SK-N-SH (cell line): ENCODE measurements around the gene SF3B1. TPM values are rescaled to one million over a fixed set of nuclear protein-coding genes. Genes with fewer than 3 reads are reported as not detected.

Experiments used
- CTCF ChIA-PET: fragments of 300-600, 350-600 bp; formaldehyde crosslinking; extraction: SDS; loops from one replicate; lab custom pipeline; 2021; lab: Yijun Ruan, JAX
- POLR2A ChIA-PET: fragments of 350-600 bp; sonication (Branson Sonifier 250); formaldehyde crosslinking; extraction: SDS; loops from one replicate; lab custom pipeline; 2020; ENCODE audit warnings: antibody characterized with exemption, inconsistent platforms; lab: Yijun Ruan, JAX
- DNase-seq: peaks from one replicate; pipeline ENCODE4 v3.0.0; 2012
- H2AFZ ChIP-seq: fragments of 200-600 bp; sonication (generic); 2 replicates; pipeline ENCODE4 v1.8.1; 2016; ENCODE audit warnings: antibody characterized with exemption, mild to moderate bottlenecking, low read depth
- H3F3A ChIP-seq: fragments of 200-600 bp; sonication (generic); replicated peaks from 2 replicates; pipeline ENCODE3; 2016; ENCODE audit warnings: antibody characterized with exemption, mild to moderate bottlenecking; ENCODE audit not compliant: insufficient read depth
- H3K27ac ChIP-seq, 2 experiments: fragments of 200-500 bp in 1 of 2; fragments of 200-600 bp in 1 of 2; sonication (Bioruptor generic) in 1 of 2; sonication (generic), shearing (Covaris generic) in 1 of 2; 2 replicates each; pipeline versions ENCODE4 v1.5.1 to v1.6.1; 2014 to 2016; ENCODE audit warnings: low read depth in 2 of 2, inconsistent platforms in 1 of 2, low read length in 1 of 2, mild to moderate bottlenecking in 1 of 2, mixed read lengths in 1 of 2
- H3K27me3 ChIP-seq: fragments of 200-600 bp; sonication (generic), shearing (Covaris generic); 2 replicates; pipeline ENCODE4 v1.6.1; 2016; ENCODE audit warnings: mixed run types; ENCODE audit not compliant: insufficient read depth
- H3K36me3 ChIP-seq, 2 experiments: fragments of 200-500 bp in 1 of 2; fragments of 200-600 bp in 1 of 2; sonication (Bioruptor generic) in 1 of 2; sonication (generic) in 1 of 2; replicated peaks in 1 of 2; 2 replicates each; pipeline versions ENCODE3 to v1.5.1; 2014 to 2016; ENCODE audit warnings: low read length in 1 of 2, mild to moderate bottlenecking in 1 of 2; ENCODE audit not compliant: insufficient read depth in 2 of 2, control insufficient read depth in 1 of 2
- H3K4me1 ChIP-seq, 2 experiments: fragments of 200-500 bp in 1 of 2; fragments of 200-600 bp in 1 of 2; sonication (Bioruptor generic) in 1 of 2; sonication (generic), shearing (Covaris generic) in 1 of 2; 2 replicates each; pipeline versions ENCODE4 v1.5.1 to v1.6.1; 2014 to 2016; ENCODE audit warnings: low read depth in 1 of 2, low read length in 1 of 2, mixed run types in 1 of 2; ENCODE audit not compliant: insufficient read depth in 2 of 2, control insufficient read depth in 1 of 2
- H3K4me2 ChIP-seq: fragments of 200-600 bp; sonication (generic), shearing (Covaris generic); 2 replicates; pipeline ENCODE4 v1.6.1; 2017; ENCODE audit warnings: mixed run types
- H3K4me3 ChIP-seq, 2 experiments: fragments of 200-500 bp in 1 of 2; fragments of 200-600 bp in 1 of 2; sonication (Bioruptor generic) in 1 of 2; sonication (generic), shearing (Covaris generic) in 1 of 2; 2 replicates each; pipeline versions ENCODE4 v1.5.1 to v1.8.1; 2014 to 2016; ENCODE audit warnings: low read depth in 2 of 2, inconsistent platforms in 1 of 2, low read length in 1 of 2, mild to moderate bottlenecking in 1 of 2, mixed read lengths in 1 of 2, moderate library complexity in 1 of 2
- H3K79me2 ChIP-seq: fragments of 200-600 bp; sonication (generic); 2 replicates; pipeline ENCODE4 v1.8.1; 2017; ENCODE audit warnings: mild to moderate bottlenecking; ENCODE audit not compliant: insufficient read depth
- H3K9ac ChIP-seq: fragments of 200-600 bp; sonication (generic); 2 replicates; pipeline ENCODE4 v1.6.1; 2017; ENCODE audit warnings: mixed run types
- H3K9me2 ChIP-seq: fragments of 200-600 bp; sonication (generic); 2 replicates; pipeline ENCODE4 v1.6.1; 2017; ENCODE audit warnings: mixed run types
- H3K9me3 ChIP-seq: fragments of 200-600 bp; sonication (generic); 2 replicates; pipeline ENCODE4 v1.6.1; 2017; ENCODE audit warnings: mixed run types, mild to moderate bottlenecking, moderate library complexity
- H4K20me1 ChIP-seq: fragments of 200-600 bp; sonication (generic); 2 replicates; pipeline ENCODE4 v1.6.1; 2017; ENCODE audit warnings: mild to moderate bottlenecking, mixed run types; ENCODE audit not compliant: insufficient read depth
- ELF1 ChIP-seq: IDR thresholded peaks from 2 replicates; pipeline ENCODE4 v1.4.0; 2012
- EP300 ChIP-seq, 2 experiments: IDR thresholded peaks; 2 replicates each; pipeline versions ENCODE4 v1.4.0 to v1.6.1; 2012; ENCODE audit warnings: borderline replicate concordance in 1 of 2, low read depth in 1 of 2, low read length in 1 of 2
- EZH2phosphoT487 ChIP-seq: fragments of 200-600 bp; sonication (generic); IDR thresholded peaks from 2 replicates; pipeline ENCODE4 v1.6.1; 2017; ENCODE audit warnings: low read depth, mixed run types, mild to moderate bottlenecking, antibody characterized with exemption, moderate library complexity, borderline replicate concordance
- GABPA ChIP-seq: IDR thresholded peaks from 2 replicates; pipeline ENCODE4 v1.4.0; 2012; ENCODE audit warnings: low read depth, mild to moderate bottlenecking
- IRF3 ChIP-seq: fragments of 150-350 bp; IDR thresholded peaks from 2 replicates; pipeline ENCODE4 v1.6.1; 2016; ENCODE audit warnings: mild to moderate bottlenecking, low read depth, low read length
- MAX ChIP-seq: IDR thresholded peaks from 2 replicates; pipeline ENCODE4 v1.4.0; 2012; ENCODE audit warnings: low read depth
- MXI1 ChIP-seq: IDR thresholded peaks from 2 replicates; pipeline ENCODE4 v1.6.1; 2012; ENCODE audit warnings: mild to moderate bottlenecking, low read depth, low read length, improper control_type of control experiment
- NFIC ChIP-seq: IDR thresholded peaks from 2 replicates; pipeline ENCODE4 v1.4.0; 2012; ENCODE audit warnings: borderline replicate concordance
- NRF1 ChIP-seq: IDR thresholded peaks from 2 replicates; pipeline ENCODE4 v1.6.1; 2012; ENCODE audit warnings: low read depth, mild to moderate bottlenecking, low read length
- POLR2AphosphoS5 ChIP-seq: IDR thresholded peaks from 2 replicates; pipeline ENCODE4 v1.6.1; 2012; ENCODE audit warnings: low read depth, low read length
- RFX5 ChIP-seq: IDR thresholded peaks from 2 replicates; pipeline ENCODE4 v1.6.1; 2012; ENCODE audit warnings: mild to moderate bottlenecking, improper control_type of control experiment, low read length
- RXRA ChIP-seq: IDR thresholded peaks from 2 replicates; pipeline ENCODE4 v1.4.0; 2012; ENCODE audit warnings: low read depth, mild to moderate bottlenecking, borderline replicate concordance
- SIN3A ChIP-seq: IDR thresholded peaks from 2 replicates; pipeline ENCODE4 v1.6.1; 2012; ENCODE audit warnings: low read depth, mild to moderate bottlenecking, low read length, moderate library complexity, borderline replicate concordance
- USF2 ChIP-seq: fragments of 150-350 bp; IDR thresholded peaks from 2 replicates; pipeline ENCODE4 v1.6.1; 2017; ENCODE audit warnings: antibody characterized with exemption, low read length, low read depth, borderline replicate concordance
- ZBTB33 ChIP-seq: IDR thresholded peaks from 2 replicates; pipeline ENCODE4 v1.4.0; 2012; ENCODE audit warnings: low read depth, borderline replicate concordance
- WGBS: methylation state at CpG from one replicate; pipeline ENCODE4 v1.1.6; 2017; ENCODE audit warnings: low lambda C conversion rate; 5-methylcytosine and 5-hydroxymethylcytosine counted together
- polyA plus RNA-seq, 3 experiments: library from polyadenylated mRNA; depleted of rRNA; stranded (reverse); fragments of >200 nt; gene quantifications; 2 replicates each; pipeline ENCODE4 v1.2.3, GENCODE V29; 2012

SF3B1 gene
- polyA plus RNA-seq, 1 of the 3 experiments (the other 2 are of a cell fraction), result 162 TPM

GRCh38 chr2:197427986-197428385 lies 6.8 kb downstream of the SF3B1 start:
- H3K27me3 ChIP-seq, result no peaks in the 10 kb centered on the region
- no peak overlapping the region for H3K9ac ChIP-seq
- H3F3A ChIP-seq, result peaks cover 14% of the 10 kb centered on the region
- ChIA-PET POLR2A (no interaction called here), CTCF (no interaction called here)
- no peaks in the 10 kb centered on the region for H3K9me3 ChIP-seq
- peaks cover 100% of the 10 kb centered on the region for H3K79me2 ChIP-seq
- WGBS, result 95% methylated on average over 3 of the region's 3 CpGs
- peaks cover 3 to 4% of the 10 kb centered on the region in 2 experiments; a peak in 3 of 4 replicates for H3K4me1 ChIP-seq
- peaks cover 6 to 24% of the 10 kb centered on the region in 2 experiments for H3K36me3 ChIP-seq
- peaks cover 100% of the 10 kb centered on the region for H4K20me1 ChIP-seq
- no peak for TF ChIP-seq IRF3
- no peak overlapping the region for H3K4me2 ChIP-seq
- no peaks in the 10 kb centered on the region for H3K9me2 ChIP-seq
- no peak overlapping the region for H3K27ac ChIP-seq
- H2AFZ ChIP-seq, result no peak overlapping the region
- no peak overlapping the region for H3K4me3 ChIP-seq
- DNase-seq, result no peak

- ChIA-PET POLR2A (no interaction called here), CTCF (interaction anchor here (0.6 kb wide), 1 partner anchor 347 kb away, joined by 3 read pairs; no protein-coding TSS in a partner anchor)
Observed at GRCh38 chr2:197426723-197427603, 7.9 kb downstream of the SF3B1 start.

More at GRCh38 chr2:197426723-197427603, 7.9 kb downstream of the SF3B1 start:
- Histone ChIP-seq H3K9ac (no peak overlapping the region), H3K9me3 (no peaks in the 10 kb centered on the region), H3K4me2 (no peak overlapping the region), H4K20me1 (peaks cover 99% of the 10 kb centered on the region), H3F3A (peaks cover 14% of the 10 kb centered on the region), H3K27ac (no peak overlapping the region), H3K4me1 (no peaks in the 10 kb centered on the region; a peak in 1 of 4 replicates), H3K4me3 (no peak overlapping the region), H3K36me3 (peaks cover 9 to 33% of the 10 kb centered on the region in 2 experiments), H3K27me3 (no peaks in the 10 kb centered on the region), H3K9me2 (no peaks in the 10 kb centered on the region), H2AFZ (no peak overlapping the region), H3K79me2 (peaks cover 100% of the 10 kb centered on the region)
- DNase-seq, result no peak
- 94% methylated on average over 2 of the region's 2 CpGs for WGBS
- TF ChIP-seq EZH2phosphoT487 (no peak), USF2 (no peak), ELF1 (no peak), MAX (no peak), NFIC (no peak), SIN3A (no peak), NRF1 (no peak), MXI1 (no peak), ZBTB33 (no peak), RXRA (no peak), GABPA (no peak), EP300 (IDR thresholded peaks at IDR 0.05; ENCODE audit: borderline replicate concordance in 1 of 2, low read depth in 1 of 2, low read length in 1 of 2) (no peak), POLR2AphosphoS5 (no peak), RFX5 (no peak)
